GM19238 (cell line): ENCODE measurements around the gene RNF212.
"Not testable (repeated sequence)": the region's sequence is repeated elsewhere in the genome, so short reads cannot be mapped to it uniquely, and the experiment has no call there.

ENCODE experiments used
- DNase-seq: peaks from one replicate; pipeline ENCODE4 v3.0.0; 2011; ENCODE audit warnings: low spot score; ENCODE audit not compliant: insufficient read length

RNF212 gene

GRCh38 chr4:1069394-1069793 is 44.0 kb downstream of the RNF212 start:
- DNase-seq, result no peak

DNA sequence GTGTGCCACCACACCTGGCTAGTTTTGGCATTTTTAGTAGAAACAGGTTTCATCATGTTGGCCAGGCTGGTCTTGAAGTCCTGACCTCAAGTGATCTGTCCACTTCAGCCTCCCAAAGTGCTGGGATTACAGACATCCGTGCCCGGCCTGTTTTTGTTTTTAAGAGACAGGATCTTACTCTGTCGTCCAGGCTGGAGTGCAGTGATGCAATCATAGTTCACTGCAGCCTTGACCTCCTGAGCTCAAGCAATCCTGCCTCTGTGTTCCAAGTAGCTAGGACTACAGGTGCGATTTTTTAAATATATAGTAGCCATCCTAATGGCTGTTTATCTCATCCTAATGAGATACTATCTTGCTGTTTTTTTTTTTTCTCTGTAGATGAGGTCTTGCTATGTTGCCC is 47.6 kb downstream of the RNF212 start:
- DNase-seq, result no peak

- DNase-seq, result no peak
Observed at GRCh38 chr4:1062419-1062818, 50.9 kb downstream of the RNF212 start.

DNA sequence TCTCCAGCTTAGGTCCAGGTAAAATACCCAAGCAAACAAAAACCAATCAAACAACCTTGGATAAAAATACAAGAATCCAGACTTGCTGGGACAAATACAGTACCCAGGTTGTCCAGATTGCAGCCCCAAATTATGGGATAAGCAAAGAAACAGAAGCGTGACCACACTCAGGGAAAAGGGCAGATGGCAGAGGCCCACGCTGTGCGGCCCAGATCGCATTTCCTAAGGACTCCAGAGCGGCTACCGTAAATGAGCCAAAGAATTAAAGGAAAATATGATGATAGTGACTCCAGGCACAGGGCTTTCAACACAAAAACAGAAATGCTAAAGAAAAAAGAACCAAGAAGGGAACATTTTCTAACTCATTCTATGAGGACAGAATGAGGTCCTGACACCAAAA is 51.6 kb downstream of the RNF212 start:
- no peak for DNase-seq

DNA sequence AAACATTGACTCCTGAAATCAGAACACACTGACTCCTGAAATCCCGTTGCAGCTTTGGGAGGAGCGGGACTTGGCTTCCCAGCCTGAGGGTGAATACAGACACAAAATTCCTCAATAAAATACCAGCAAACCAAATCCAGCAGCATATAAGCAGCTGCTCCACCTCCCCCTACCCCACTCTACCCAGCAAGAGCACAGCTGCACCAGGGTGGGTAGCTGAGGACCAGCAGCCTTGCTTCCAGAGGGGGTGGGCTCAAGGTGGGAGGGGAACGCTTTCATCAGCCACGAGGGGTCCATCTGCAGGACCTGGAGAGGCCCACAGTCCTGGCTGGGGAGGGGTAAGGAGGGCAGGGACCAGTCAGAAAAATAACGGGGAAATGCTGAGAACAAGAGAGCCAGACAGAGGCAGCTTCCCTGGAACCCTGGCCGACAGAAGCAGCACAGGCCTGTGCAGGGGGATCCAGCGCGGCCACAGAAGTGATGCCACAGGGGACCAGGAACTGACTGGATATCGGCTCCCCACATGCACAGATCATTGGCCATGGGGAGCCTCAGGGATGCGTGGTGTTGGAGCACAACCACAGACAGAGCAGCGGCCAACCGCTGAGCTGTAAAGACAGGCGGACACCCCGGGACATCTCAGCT is 52.2 kb downstream of the RNF212 start:
- DNase-seq, result no peak

- no peak for DNase-seq
Observed at GRCh38 chr4:1060621-1061020, 52.7 kb downstream of the RNF212 start.

- DNase-seq, result no peak
Observed at GRCh38 chr4:1060121-1060520, 53.2 kb downstream of the RNF212 start.

DNA sequence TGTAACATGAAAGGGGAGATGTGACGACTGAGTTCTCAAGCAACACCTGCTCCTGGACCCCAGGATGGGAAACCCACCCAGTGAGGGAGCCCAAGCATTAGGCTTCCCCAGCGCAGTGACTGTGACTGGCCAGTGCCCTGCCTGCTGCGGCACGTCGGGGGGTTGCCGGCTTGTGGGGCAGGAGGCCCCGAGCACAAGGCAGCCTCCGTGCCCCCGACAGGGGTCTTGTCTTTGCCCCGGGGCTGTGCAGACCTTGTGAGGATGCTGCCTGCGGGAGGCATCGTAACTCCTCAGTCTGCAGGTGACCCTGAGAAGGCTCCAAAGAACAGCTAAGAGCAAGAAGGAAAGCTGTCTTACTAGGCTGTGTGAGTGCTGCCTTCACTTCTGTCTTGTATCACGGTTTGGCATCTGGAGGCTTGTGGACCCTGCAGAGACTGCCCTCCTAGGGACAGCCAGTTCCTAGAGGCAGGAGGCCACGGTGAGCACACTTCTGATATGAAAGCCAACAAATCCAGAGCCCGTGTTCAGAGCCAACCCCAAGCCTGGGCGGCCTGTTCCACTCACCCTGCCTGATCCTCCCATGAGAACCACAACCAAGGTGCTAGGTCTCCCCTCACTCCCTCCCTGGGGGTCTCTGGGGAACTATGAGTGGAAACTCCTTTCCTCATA is 54.2 kb downstream of the RNF212 start:
- no peak for DNase-seq

DNA sequence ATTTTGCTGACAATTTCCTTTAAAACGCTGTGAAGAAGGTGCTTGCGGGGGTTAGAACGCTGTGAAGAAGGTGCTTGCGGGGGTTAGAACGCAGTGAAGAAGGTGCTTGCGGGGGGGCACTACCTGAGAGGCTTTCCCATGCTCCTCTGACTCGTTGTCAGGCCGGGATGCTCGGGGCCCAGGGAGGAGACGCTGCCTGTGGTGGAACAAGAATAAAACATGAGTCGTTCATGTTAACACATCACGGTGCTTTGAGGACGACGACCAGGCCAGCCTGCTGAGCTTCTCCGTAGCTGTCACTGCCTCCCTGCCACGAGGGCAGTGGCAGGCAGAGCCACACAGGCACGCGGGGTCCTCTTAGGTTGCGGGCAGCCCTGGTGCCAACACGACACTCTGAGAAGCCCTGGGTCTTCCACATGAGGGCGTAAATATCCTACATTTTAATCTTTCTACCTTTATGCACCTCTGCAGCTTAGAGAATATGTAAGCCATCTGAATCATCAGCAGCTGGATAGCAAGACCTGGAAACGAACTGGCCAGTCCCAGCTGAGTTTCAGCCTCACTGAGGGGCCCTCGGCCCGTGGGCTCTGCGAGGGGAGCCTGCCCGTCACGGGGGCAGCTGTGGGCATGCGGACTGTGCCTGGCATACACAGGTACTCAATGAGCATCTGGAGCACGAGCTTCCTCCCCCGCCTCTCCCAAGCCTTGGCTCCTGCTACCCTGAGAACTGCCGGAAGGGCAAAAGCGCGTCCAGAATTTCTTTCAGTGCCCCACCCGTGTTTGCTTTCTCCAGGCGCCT is 55.0 kb downstream of the RNF212 start:
- no peak for DNase-seq

DNA sequence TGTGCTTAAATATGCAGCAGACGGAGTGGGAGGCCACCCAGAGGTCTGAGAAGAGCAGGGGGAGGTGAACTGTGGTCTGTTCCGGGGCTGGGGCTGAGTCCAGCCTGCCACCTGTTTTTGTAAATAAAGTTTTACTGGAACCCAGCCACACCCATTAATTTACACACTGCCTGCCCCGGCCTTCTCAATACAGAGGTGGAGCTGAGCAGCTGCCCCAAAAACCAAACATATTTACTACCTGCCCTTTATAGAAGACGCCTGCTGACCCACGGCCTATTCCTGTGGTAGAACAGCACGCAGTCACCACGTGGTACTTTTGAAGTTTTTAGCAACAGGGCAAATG is 56.0 kb downstream of the RNF212 start:
- DNase-seq, result no peak

GRCh38 chr4:1056671-1057402 is 56.5 kb downstream of the RNF212 start:
- DNase-seq, result no peak

DNA sequence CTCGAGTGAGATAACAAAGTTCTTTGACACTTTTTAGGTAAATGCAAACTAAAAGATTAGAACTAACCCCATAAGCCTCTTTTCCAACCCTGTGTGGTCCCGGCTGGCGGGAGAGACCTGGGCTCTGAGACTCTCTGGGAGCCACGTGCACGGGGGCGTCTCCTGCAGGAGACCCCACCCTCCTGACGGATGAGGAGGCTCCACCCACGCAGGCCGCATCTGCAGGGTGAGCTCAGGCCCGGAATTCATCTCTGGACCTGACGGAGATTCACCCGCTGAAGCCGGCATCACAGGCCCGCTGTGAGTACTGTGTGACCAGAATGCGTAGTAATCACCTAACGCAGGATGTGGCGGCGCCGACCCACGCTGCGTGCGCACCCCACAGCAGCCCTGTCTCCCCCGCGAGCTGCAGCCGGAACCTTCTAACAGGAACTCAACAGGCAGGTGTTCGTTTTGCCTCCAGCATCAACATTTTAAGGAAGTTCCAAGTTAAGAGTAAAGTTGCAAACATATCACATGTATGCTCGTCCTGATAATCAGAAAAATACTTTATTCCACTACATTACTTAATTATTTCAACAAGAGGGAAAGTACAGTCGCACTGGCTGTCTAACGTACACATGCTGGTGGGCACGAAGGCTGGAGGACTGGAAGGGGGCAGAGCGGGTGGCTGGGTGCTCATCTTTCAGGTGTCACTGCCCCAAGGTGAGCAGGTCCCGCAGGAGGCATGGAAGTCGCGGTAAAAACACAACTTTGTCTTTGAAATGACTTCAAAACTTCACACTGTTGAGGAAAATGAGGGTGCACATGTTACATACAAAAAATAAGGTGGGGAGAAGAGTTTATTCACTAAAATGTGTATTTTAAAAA is 57.4 kb downstream of the RNF212 start:
- peak; percentile 48 for DNase-seq

DNA sequence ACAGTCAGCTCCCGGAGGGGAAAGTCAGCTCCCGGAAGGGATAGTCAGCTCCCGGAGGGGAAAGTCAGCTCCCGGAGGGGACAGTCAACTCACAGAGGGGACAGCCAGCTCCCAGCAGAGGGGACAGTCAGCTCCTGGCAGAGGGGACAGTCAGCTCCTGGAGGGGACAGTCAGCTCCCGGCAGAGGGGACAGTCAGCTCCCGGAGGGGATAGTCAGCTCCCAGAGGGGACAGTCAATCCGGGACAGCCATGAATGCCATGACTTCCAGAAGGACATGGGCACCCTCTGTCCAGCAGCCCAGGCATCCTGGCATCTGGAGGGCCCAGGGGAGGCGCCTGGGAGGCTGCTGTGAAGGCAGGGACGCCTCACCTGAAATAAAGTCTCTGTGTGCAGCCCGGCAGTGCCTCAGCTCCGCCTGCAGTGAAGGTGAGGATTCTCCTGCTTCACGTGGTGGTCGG is 58.1 kb downstream of the RNF212 start:
- DNase-seq, result not testable (repeated sequence)

DNA sequence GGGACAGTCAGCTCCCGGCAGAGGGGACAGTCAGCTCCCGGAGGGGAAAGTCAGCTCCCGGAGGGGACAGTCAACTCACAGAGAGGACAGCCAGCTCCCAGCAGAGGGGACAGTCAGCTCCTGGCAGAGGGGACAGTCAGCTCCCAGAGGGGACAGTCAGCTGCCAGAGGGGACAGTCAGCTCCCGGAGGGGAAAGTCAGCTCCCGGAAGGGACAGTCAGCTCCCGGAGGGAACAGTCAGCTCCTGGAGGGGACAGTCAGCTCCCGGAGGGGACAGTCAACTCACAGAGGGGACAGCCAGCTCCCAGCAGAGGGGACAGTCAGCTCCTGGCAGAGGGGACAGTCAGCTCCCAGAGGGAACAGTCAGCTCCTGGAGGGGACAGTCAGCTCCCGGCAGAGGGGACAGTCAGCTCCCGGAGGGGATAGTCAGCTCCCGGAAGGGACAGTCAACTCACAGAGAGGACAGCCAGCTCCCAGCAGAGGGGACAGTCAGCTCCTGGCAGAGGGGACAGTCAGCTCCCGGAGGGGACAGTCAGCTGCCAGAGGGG is 58.6 kb downstream of the RNF212 start:
- DNase-seq, result not testable (repeated sequence)

DNA sequence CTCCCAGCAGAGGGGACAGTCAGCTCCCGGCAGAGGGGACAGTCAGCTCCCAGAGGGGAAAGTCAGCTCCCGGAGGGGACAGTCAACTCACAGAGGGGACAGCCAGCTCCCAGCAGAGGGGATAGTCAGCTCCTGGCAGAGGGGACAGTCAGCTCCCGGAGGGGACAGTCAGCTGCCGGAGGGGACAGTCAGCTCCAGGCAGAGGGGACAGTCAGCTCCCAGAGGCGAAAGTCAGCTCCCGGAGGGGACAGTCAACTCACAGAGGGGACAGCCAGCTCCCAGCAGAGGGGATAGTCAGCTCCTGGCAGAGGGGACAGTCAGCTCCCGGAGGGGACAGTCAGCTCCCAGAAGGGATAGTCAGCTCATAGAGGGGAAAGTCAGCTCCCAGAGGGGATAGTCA is 59.5 kb downstream of the RNF212 start:
- DNase-seq, result not testable (repeated sequence)

- no peak for DNase-seq
Observed at GRCh38 chr4:1053080-1053661, 60.2 kb downstream of the RNF212 start.

DNA sequence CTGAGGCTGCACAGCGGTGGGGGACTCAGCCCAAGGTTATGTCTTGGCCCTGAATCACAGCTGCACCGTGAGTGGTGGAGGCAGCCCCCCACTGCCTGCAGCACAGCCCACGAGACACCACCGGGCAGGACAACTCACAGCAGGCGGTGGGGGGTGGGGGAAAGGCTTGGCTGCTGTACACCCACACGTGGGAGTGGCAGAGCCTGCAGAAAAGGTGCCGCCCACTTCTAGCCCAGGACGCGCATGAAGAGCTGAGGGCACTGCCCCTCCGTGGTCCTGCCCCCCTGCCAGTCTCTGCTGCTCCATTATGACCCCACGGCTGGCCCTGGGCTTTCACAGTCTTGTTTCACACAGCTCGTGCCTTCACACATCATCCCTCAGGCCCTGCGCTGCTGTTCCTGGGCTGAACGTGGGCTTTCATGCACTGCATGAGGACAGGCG is 61.1 kb downstream of the RNF212 start:
- DNase-seq, result no peak

DNA sequence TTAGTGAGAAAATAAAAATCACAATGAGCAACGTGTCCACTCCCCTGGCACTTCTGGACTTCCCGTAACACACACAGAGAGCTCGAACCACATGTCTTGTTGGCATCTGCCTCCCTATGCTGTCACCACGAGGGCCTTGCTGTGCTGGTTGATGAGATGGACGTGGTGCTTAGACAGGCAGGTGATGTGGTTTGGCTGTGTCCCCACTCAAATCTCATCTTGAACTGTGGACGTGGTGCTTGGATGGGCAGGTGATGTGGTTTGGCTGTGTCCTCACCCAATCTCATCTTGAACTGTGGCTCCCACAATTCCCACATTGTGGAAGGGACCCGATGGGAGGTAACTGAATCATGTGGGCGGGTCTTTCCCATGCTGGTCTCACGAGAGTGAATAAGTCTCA is 61.9 kb downstream of the RNF212 start:
- DNase-seq, result no peak

DNA sequence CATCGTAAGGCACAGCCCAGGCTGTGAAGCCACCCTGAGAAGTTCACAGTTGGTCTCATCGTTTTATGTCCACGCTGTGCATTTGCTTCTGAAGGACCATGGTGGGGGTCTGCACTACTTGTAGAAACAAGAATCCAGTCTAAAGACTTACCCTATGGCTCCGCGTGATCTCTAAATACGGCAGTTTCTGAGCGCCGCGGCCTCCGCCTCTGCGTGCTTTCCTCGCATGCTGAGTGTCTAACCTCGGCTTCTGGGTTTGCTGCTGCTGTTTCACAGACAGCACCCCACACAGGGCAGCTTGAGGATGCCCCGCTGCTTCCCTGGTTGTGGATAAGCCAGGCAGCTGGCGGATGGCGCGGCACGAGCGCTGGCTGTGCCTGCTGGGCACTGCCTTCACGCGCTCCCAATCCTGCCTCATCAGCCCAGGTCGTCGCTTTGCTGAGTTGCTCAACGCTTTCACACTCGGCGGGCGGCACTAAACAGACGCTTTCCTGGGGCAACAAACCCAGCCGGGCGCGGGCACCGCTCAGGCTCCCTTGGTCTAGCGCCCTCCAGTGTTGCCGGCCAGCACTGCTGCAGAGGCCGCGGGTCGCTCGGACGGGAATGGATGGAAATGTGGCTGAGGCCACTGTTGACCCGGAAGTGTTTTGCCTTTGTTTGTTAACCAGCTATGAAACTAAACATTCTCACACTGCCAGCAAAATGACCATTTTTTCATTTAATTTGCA is 62.7 kb downstream of the RNF212 start:
- no peak for DNase-seq

DNA sequence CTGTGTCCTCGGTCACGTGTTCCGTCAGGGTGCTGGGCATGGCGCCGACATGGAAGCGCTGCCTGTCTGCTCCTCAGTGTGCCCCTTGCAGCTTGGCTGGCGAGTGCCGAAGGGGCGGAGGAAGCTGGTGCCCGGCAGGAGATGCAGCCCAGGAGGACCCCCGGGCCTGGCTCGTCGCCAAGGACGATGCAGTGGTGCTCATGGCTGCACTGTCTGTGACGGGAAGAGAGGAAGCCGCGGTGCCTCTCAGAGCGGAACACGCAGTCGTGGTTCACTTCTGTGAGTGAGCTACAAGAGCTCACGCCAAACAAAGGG is 63.8 kb downstream of the RNF212 start:
- no peak for DNase-seq
